HUDEP-2 (cell line): ENCODE measurements around the gene SLBP.

Experiments
- DNase-seq, 76 experiments: peaks; one replicate each; lab custom pipeline; 2025; ENCODE audit not compliant: unreplicated experiment in 76 of 76; lab: John Stamatoyannopoulos, UW

SLBP gene

DNA sequence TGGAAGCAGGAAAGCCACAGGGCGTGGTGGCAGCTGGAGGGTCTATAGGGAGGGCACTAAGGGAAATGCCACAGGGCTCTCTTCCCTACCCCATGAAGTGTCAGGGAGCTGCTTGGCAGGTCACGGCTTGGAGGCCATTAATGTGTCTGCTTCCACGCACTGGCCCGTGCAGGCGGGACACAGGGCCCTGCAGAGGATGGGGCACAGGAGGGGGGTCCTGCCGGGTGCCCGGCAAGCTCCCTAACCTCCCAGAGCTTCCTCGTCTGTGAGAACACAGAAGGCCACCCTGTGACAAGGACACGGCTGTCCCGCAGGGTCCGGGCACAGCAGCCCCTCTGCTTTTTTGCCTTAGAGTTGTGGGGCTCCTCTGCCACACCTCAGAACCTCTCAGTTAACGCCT, 53.5 kb downstream of the SLBP start:
- DNase-seq, result no peak

DNA sequence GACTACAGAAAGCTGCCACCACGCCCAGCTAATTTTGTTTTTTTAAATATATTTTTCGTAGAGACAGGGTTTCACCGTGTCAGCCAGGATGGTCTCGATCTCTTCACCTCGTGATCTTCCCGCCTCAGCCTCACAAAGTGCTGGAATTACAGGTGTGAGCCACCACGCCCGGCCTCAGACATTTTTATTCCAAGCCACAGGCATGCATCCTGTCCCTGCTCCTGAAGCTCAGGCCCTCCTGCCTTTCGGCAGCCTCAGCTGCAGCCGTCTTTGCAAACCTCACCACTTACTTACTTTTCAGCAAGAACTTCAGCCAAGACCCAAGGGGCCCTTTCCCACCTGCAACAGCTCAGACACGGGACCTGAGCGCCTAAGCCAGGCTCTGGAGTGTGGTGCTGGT, 54.0 kb downstream of the SLBP start:
- DNase-seq, result no peak

DNA sequence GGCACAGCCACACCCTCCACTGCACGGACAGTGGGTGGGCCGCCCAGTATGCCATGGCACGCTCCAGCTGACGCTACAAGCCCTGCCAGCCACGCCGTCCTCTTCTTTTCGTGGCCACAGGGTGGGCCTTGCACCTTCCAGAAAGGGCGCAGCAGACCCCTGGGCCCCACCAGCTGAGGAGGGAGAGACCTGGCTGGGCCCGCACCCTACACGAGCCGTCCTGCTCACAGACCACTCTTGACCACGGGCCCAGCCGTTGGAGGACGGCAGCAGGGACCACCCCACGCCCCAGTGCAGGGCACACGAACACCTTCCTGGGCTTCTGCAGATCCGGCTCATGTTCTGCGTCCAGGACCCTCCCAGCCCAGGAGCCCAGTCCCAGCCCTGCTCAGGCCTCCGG, 55.1 kb downstream of the SLBP start:
- no peak for DNase-seq

DNA sequence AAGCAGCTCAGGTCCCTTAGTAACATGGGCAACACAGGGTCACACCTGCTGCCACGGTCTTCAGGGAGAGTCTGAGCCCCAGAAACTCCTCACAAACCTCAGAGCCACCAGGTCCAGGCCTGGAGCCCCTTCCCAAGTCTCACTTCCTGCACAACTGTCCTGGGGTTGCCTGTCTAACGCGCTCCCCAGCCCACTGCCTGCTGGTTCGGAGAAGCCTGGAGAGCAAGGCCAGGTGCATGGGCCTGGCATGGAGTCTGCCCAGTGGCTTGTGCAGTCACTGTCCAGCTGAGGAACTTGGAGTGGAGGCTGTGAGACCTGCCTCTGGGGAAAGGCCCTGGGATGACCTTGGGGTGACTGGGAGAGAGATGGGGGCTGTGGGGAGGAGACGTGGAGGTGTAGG, 56.0 kb downstream of the SLBP start:
- DNase-seq, result no peak

DNA sequence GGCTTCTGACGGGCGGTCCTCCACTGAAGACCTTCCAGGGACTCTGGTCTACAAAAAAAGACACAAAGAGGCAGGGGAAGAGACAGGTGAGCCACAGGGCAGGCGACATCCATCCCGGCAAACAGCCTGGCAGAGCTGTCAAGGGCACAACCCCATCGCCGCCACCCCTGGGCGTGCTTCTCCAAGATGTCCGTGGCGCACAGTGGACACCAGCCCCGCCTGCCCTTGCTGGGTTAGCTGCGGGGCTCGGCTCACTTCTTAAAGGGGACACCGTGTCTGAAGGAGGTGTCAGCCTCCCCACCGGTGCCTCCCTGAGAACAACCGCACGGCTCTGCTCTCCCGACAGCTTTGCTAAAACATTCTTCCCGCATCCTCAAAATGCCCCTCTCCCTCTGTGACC, 56.4 kb downstream of the SLBP start:
- DNase-seq, result no peak

DNA sequence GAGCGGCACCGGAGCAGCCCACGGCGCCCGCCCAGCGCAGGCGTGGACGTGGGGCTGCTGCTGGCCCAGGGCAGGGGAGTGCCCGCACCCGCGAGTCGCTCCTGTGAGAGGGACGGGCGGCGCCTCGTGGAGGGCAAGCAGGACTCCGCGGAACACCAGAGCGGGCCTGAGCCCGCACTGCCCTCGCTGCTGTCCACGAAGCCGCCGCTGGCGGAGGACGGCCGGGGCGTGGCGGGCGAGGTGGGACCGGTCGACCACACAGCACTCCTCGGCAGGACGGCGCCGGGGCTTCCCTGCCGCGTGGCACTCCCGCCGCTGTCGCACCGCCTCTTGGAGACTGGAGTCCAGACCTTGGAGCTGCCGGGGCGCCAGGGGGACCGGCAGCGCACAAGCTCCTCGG, 57.0 kb downstream of the SLBP start:
- no peak for DNase-seq

DNA sequence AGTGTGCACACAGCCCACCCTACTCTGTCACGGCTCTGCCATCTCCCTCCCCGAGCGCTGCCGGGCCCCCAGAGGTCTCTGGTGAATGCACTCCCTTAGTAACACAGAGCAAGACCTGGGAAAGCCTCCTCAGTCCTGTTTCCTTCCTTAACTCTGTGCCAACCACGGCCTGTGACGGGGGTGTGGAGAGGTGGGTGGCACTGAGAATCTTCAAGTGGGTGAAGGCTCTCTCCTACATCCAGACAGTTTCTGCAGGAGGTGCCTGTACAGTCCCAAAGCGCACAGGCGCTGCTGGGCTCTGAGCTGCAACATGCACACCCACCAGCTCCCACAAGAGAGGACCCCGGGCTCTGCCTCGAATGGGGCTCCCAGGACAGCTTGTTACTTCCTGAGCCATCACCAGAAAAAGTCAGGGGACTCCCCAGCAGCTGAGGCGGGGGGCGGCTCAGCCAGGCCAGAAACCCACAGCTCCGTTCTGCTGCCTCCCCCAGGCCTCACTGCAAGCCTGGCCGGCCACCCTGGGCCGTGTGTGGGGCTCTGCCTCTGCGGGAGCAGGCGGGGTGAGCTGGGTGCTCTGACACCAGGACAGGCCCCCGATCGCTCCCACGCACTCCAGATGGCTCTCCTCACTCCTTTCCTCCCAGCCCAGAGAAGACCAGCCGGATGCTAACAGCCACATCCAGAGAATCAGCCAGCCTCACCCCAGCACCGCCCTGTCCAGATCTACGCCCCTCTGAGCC, 57.7 kb downstream of the SLBP start:
- no peak for DNase-seq

DNA sequence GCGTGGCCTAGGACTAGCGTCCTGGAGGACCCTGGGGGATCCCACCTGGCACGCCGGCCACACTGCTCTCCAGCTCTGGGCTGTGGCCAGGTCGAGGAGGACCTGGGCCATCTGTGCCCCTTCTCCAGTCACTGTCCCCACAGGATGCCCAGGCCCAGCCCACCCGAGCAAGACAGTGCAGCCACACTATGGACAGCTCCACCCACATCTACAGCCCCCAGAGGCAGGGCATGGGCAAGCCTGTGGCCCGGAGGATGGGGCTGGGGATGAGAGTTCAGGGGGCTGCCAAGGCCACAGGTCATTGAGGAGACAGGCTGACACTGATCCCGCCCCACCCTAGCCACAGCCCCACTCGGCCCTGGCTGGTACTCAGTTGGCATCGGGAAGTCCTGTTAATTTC, 58.3 kb downstream of the SLBP start:
- DNase-seq, result no peak

DNA sequence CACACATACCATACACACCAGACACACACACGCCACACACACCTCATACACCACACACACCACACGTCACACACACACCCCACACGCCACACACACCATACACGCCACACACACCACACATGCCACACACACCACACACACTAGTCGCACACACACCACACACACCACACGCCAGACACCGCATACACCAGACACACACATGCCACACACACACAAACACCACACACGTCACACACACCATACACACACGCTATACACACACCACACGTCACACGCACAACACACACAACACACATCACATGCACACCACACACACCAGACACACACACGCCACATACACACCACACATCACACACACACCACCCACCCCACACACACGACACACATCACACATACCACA, 60.0 kb downstream of the SLBP start:
- DNase-seq, result no peak

DNA sequence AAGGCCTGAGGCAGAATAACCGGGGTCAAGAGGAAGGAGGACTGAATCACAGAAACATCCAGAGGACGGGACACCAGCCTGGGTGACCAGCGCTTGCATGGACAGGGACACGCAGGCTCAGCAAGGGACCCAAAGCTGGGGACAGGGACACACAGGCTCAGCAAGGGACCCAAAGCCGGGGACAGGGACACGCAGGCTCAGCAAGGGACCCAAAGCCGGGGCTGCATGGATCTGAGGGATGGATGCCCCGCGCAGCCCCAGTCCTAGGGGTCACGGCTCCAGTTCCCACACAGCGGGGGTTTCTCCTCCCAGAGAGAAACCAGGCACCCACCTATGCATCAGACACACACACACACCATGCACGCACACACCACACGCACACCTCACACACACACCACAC, 60.5 kb downstream of the SLBP start:
- DNase-seq, result no peak

DNA sequence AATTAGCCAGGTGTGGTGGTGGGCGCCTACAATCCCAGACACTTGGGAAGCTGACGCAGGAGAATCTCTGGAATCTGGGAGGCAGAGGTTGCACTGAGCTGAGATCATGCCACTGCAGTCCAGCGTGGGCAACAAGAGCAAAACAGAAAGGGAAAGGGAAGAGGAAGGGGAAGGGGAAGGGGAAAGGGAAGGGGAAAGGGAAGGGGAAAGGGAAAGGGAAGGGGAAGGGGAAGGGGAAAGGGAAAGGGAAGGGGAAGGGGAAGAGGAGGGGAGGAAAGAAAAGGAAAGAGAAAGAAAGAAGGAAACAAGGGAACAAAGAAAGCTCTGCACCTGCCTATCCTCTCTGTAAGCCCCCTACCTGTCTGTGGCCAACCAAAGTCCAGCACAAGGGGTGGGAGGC, 63.2 kb downstream of the SLBP start:
- DNase-seq, result no peak

DNA sequence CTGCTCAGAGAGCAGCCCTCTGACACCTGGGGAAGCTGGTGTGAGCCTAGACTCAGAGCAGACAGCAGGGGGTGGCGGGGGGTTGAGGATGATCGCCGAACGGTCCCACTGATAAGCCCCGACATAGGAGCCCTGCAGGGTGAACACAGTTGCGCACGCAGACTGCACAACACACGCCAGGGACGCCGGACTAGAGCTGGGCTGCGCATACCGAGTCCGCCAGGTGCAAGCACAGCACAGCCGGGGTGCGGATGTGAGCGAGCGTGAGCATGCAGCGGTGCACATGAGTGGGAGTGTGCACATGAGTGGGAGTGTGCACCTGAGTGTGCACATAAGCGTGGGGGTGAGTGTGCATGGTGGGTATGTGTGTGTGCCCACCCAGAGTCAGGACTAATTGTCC, 64.7 kb downstream of the SLBP start:
- no peak for DNase-seq

DNA sequence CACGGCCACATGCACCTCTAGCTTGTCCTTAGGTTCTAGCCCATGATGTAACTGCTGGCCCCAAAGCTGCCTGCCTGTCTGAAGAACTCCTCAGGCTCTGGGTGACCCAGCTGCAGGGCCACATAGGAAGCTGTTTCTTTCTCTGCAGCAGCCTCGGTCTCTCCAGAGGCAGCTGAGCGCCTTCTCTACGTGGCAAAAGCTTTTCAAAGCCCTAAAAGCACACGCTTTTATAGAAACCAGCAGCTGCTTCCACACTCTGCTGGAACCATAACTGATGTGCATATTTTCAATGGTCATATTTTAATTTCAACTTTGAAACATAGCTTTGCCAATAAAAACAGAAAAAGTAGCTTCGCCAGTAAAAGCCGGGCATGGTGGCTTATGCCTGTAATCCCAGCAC, 65.4 kb downstream of the SLBP start:
- DNase-seq, result no peak

DNA sequence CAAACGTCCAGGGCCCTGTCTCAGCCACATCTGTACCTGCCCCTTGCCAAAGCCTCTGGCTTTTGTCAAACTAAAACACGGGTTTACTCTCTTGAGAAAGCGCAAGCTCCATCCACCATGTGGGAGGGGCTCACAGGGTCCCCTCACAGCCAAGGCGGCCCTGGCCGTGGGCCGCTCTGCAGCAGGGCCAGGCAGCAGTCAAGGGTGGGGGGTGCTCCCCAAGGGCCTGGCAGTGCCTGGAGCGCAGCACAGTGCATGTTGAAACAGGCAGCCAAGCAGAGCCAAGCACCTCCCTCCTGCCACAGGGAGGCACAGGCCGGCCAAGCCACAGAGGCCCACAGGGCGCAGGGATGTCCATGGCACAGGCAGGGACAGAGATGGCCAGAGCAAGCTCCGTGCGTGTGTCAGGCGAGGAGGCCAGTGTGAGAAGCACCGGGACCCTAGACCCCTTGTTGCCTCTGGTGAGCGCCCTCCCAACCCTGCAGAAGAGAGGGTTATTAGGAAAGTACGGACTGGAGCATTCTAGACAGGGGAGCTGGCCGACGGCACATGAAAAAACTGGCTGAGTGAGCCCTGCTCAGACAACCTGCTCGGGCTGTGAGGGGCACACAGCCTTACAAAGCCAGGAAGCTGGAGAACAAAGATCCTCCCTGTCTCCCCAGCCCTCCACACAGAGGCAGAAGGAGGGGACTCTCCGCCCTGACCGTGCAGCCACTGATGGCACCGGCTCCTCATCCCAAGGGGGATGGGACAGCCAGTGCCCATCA, 67.0 kb downstream of the SLBP start:
- DNase-seq, result no peak

DNA sequence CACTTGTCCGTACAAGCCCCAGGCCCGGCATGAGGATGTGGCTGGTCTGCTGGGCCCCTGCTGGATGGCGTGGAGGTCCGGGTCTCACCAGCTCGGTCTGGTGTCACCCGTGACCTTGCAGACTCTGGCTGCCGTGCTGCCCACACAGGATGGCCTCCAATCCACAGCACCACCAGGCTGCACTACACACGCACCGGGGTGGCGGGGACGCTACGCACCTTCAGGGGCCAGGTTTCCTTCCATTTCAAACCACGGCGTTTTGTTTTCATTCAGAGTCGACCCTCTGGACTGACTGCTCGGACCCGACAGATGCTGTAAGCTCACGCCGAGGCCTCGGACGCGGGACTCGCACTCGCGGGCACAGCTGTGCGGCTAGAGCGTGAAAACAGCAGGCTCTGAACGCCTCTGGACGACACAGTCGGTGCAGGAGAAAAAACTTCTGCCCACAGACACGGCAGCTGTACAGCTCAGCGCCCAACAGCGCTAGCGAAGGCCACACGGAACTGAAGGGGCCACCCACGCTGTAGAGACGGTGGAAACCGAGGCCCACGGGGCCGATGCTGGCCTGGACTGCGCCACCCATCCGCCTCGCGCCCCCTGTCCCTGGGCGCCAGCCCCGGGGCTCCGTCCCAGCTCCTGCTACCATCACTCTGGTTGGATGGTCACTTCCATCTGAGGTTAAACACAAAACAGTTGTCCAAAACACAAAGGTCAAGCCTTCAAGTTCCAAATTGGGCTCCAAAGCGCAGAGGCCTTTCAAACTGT, 68.0 kb downstream of the SLBP start:
- no peak for DNase-seq
